ENCODE measurements around the gene SAMSN1. TPM values are rescaled to one million over a fixed set of nuclear protein-coding genes. Genes with fewer than 3 reads are reported as not detected.

Gene SAMSN1
- total RNA-seq, 3 donors from 2014 or later, result 3.2 to 11.1 (median 6.5) TPM

DNA sequence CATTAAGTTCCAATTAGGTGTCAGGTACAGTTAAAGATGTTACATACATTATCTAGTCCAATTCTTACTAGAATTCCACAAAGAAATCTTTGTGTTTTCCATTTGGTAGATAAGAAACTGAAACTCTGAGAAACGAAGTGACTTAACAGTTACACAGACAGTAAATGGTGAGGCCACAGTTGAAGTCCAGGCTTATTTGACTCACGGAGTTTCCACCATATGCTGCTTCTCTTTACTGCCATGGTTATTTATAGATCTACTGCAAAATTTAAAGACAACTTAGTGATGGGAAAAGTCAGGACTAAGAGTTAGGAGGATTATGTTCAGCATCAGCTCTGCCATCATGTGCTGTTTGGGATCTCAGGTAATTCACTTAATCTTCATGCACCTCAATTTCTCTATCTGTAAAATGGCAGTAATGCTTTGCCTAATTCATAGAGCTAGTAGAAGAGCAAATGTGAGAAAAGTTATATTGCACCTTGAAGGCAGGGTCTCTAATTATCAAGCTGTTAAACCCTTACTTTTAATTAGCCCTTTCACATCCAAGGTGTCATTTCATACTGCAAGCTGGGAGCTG lies 26.2 kb upstream of the SAMSN1 start:
- Histone ChIP-seq H3K9me3 (no peaks in the 10 kb centered on the region), H3K4me3 (no peak overlapping the region), H3K36me3 (ENCODE audit: low read depth) (no peaks in the 10 kb centered on the region), H3K4me1 (ENCODE audit: low read depth) (no peaks in the 10 kb centered on the region)
- DNase-seq, result no peak
- intact Hi-C loops (cut with DNase I, micrococcal nuclease), result no loop called here
- no peak for ATAC-seq
- TF ChIP-seq, protein P1, sequence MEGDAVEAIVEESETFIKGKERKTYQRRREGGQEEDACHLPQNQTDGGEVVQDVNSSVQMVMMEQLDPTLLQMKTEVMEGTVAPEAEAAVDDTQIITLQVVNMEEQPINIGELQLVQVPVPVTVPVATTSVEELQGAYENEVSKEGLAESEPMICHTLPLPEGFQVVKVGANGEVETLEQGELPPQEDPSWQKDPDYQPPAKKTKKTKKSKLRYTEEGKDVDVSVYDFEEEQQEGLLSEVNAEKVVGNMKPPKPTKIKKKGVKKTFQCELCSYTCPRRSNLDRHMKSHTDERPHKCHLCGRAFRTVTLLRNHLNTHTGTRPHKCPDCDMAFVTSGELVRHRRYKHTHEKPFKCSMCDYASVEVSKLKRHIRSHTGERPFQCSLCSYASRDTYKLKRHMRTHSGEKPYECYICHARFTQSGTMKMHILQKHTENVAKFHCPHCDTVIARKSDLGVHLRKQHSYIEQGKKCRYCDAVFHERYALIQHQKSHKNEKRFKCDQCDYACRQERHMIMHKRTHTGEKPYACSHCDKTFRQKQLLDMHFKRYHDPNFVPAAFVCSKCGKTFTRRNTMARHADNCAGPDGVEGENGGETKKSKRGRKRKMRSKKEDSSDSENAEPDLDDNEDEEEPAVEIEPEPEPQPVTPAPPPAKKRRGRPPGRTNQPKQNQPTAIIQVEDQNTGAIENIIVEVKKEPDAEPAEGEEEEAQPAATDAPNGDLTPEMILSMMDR (IDR thresholded peaks at IDR 0.05), result no peak

DNA sequence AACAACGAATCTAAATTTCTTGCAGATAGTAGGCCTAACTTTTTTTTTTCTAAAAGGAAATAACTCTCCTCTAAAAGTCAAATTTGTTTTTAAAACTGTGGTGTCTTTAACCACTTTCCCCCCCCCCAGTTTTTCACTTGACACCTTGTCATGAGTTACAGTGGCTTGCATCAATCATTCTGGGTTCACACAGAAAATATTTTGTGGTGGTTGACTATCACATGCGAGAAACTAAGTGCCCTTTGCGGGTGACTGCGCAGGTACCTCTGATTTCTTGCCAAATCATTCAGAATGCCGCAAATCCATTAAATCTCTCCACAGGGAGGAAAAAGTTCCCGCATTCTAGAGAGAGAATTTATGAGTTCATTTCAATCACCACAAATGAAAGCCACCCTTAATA lies 23.8 kb upstream of the SAMSN1 start:
- Histone ChIP-seq H3K9me3 (no peaks in the 10 kb centered on the region), H3K4me1 (ENCODE audit: low read depth) (no peaks in the 10 kb centered on the region), H3K36me3 (ENCODE audit: low read depth) (no peaks in the 10 kb centered on the region), H3K4me3 (no peak overlapping the region)
- intact Hi-C loops (cut with DNase I, micrococcal nuclease), result no loop called here
- TF ChIP-seq, protein P1 (IDR thresholded peaks at IDR 0.05), result no peak
- ATAC-seq (no peak), DNase-seq (no peak)

DNA sequence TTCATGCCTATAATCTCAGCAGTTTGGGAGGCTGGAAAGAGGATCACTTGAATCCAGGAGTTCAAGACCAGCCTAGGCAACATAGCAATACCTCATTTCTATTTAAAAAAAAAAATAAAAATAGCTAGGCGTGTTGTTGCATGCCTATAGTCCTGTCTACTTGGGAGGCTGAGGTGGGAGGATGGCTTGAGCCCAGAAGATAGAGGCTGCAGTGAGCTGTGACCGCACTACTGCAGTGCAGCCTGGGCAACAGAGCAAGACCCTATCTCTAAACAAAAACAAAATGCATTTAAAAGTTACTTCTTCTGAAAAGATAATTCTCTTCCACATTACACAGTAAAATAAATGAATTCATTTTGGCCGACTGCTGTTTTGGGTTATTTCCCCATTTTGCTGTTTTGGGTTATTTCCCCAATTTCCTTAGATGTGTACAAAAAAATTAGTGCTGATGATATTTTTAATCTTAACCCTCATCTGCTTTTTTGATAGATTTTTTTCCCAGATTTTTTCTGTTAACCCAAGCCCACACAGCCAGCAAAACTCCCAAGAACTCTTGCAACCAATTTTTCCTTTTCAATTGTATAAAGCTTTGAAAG lies 23.0 kb upstream of the SAMSN1 start:
- no peaks in the 10 kb centered on the region for H3K36me3 ChIP-seq (ENCODE audit: low read depth)
- TF ChIP-seq, protein P1 (IDR thresholded peaks at IDR 0.05), result no peak
- H3K4me1 ChIP-seq (ENCODE audit: low read depth), result no peaks in the 10 kb centered on the region
- H3K4me3 ChIP-seq, result no peak overlapping the region
- ATAC-seq, result no peak
- no peaks in the 10 kb centered on the region for H3K9me3 ChIP-seq
- DNase-seq, result no peak
- intact Hi-C loops (cut with DNase I, micrococcal nuclease), result no loop called here

DNA sequence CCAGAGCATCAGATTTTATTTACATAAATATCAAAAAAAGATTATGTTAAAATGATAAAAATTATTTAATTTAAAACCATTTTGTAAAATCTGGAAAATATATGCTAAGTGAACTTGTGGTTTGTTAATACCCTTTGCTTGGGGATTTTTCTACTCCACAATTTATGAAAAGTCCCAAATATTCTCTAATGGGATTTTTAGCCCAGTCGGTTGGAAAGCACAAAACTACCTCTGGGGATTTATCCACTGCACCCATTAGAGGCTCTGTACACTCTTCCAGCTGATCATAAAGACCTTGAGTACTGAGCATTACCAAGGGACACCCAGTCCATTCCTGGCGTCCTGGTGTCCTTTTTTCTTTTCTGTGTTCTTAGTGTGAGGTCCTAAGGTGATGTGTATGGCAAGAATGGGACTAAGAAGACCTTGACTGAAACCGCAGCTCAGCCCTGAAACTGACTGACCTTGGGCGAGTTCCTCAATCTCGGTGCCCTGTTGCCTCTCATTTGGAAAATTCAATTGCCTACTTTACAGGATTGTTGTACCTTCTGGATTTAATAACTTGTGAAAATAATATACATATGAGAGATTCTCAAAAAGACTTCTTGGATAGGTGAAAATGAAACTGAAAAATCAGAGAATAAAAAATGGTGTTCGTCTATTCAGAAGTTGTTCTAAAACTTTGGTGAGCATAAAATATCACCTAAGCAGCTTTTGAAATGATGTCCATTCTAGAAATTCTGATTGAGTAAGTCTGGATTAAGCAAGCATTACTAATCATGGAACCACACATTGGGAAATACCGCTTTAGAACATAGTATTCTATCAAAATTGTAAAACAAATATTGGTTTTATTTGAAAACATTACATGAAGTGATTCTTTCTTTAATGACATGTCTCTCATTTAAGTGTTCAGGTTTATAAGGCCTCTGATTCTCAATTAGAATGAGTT lies 21.5 kb upstream of the SAMSN1 start:
- TF ChIP-seq, protein P1 (IDR thresholded peaks at IDR 0.05), result no peak
- DNase-seq (no peak), ATAC-seq (no peak)
- Histone ChIP-seq H3K4me1 (ENCODE audit: low read depth) (no peaks in the 10 kb centered on the region), H3K9me3 (no peaks in the 10 kb centered on the region), H3K36me3 (ENCODE audit: low read depth) (no peaks in the 10 kb centered on the region), H3K4me3 (no peak overlapping the region)
- intact Hi-C loops (cut with DNase I, micrococcal nuclease), result no loop called here

DNA sequence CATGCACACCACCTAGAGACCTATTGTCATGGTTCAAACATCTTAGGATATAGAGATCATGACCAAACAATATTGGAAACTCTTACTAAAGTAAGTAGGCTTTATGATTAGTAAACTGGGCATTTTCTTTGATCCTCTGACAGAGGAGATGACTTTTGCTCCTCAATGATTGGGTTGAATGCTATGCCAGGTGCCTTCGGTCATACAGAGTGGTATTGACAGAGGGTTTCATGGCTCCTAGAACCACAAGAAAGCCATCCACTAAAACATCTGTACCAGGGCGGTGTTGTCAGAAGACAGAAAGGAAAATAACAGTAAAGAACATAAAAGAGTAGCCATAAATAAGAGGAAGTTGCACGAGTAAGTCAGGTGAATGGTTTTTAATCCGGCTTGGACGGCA lies 20.8 kb upstream of the SAMSN1 start:
- ATAC-seq, result no peak
- intact Hi-C loops (cut with DNase I, micrococcal nuclease), result no loop called here
- no peak overlapping the region for H3K4me3 ChIP-seq

More for the DNA sequence above, 20.8 kb upstream of the SAMSN1 start:
- TF ChIP-seq, protein P1 (IDR thresholded peaks at IDR 0.05), result no peak
- no peaks in the 10 kb centered on the region for H3K9me3 ChIP-seq
- no peaks in the 10 kb centered on the region for H3K4me1 ChIP-seq (ENCODE audit: low read depth)
- DNase-seq, result no peak
- H3K36me3 ChIP-seq (ENCODE audit: low read depth), result no peaks in the 10 kb centered on the region
